ENCODE data around the gene DCXR.

DNA sequence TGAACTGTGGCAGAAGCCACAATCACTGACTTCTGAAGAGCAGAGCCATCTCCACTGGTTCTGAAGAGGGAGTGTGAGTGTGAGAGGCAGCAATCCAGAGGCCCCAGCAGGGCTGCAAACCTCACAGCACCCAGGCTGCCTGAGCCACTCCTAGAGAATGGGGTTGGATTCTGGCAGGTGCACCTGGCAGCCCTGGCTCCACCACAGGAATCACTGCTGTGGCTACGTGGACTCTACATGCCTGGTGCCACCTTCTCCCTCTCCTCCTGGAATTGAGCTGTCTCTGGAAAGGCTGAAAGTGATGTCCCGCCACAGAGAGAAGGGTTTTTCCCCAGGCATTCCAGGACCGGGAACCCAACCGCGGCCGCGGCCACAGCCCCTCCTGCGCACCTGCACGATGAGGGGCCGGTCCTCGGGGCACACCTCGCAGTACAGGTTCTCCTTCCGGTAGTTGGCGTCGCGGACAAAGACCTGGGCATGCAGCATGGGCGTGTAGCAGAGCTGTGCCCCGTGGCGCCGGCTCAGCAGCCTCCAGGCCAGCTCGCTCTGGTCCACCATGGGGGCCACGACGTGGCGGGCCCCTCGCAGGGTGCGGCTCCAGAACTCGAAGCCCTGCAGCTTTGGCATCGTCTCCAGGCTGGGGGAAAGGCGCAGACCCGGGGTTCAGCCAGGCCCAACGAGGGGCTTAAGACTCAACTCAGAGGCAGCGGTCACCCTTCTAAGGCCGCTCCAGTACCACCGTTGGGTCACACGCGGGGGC is 27.1 kb upstream of the DCXR start:
- TF ChIP-seq, protein P1, sequence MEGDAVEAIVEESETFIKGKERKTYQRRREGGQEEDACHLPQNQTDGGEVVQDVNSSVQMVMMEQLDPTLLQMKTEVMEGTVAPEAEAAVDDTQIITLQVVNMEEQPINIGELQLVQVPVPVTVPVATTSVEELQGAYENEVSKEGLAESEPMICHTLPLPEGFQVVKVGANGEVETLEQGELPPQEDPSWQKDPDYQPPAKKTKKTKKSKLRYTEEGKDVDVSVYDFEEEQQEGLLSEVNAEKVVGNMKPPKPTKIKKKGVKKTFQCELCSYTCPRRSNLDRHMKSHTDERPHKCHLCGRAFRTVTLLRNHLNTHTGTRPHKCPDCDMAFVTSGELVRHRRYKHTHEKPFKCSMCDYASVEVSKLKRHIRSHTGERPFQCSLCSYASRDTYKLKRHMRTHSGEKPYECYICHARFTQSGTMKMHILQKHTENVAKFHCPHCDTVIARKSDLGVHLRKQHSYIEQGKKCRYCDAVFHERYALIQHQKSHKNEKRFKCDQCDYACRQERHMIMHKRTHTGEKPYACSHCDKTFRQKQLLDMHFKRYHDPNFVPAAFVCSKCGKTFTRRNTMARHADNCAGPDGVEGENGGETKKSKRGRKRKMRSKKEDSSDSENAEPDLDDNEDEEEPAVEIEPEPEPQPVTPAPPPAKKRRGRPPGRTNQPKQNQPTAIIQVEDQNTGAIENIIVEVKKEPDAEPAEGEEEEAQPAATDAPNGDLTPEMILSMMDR (IDR thresholded peaks at IDR 0.05), result no peak
- TF ChIP-seq POLR2A (IDR thresholded peaks at IDR 0.05) (no peak), POLR2AphosphoS5 (IDR thresholded peaks at IDR 0.05; ENCODE audit: insufficient read depth in 1 of 2, low read depth in 1 of 2) (no peak)
